ENCODE measurements around the gene GNB1L. TPM values are rescaled to one million over a fixed set of nuclear protein-coding genes. Genes with fewer than 3 reads are reported as not detected.

GNB1L gene
- polyA plus RNA-seq, 3 donors = 3.4 to 6.0 (median 4.8) TPM

GRCh38 chr22:19825904-19826618, 28.6 kb downstream of the GNB1L start:
- H3K4me2 ChIP-seq (replicated peaks; ENCODE audit: extremely low read depth, low read length, poor library complexity, severe bottlenecking) = no peak overlapping the region
- H3K36me3 Mint-ChIP-seq = peaks cover 2 to 4% of the 10 kb centered on the region in 2 donors
- no peaks in the 10 kb centered on the region for H4K20me1 ChIP-seq (ENCODE audit: insufficient read depth, low read length)
- no peak overlapping the region for H3K4me3 ChIP-seq (replicated peaks in 1 of 3; ENCODE audit: low read depth in 2 of 3, low read length in 3 of 3)
- H3K27ac Mint-ChIP-seq = no peak overlapping the region
- no peak for DNase-seq
- H3K4me1 Mint-ChIP-seq = peaks cover 10% of the 10 kb centered on the region
- H3K9ac ChIP-seq (ENCODE audit: insufficient read depth, low read length, poor library complexity, severe bottlenecking) = no peak overlapping the region
- no peaks in the 10 kb centered on the region for H3K36me3 ChIP-seq (replicated peaks in 1 of 2; ENCODE audit: control insufficient read depth in 1 of 2, insufficient read depth in 2 of 2, low read length in 2 of 2)
- no peaks in the 10 kb centered on the region for H3K9me3 ChIP-seq (replicated peaks in 1 of 2; ENCODE audit: control insufficient read depth in 1 of 2, insufficient read depth in 1 of 2, low read length in 2 of 2)
- TF ChIP-seq, protein P1, sequence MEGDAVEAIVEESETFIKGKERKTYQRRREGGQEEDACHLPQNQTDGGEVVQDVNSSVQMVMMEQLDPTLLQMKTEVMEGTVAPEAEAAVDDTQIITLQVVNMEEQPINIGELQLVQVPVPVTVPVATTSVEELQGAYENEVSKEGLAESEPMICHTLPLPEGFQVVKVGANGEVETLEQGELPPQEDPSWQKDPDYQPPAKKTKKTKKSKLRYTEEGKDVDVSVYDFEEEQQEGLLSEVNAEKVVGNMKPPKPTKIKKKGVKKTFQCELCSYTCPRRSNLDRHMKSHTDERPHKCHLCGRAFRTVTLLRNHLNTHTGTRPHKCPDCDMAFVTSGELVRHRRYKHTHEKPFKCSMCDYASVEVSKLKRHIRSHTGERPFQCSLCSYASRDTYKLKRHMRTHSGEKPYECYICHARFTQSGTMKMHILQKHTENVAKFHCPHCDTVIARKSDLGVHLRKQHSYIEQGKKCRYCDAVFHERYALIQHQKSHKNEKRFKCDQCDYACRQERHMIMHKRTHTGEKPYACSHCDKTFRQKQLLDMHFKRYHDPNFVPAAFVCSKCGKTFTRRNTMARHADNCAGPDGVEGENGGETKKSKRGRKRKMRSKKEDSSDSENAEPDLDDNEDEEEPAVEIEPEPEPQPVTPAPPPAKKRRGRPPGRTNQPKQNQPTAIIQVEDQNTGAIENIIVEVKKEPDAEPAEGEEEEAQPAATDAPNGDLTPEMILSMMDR (IDR thresholded peaks at IDR 0.05) = no peak
- intact Hi-C loops (cut with micrococcal nuclease) = no loop called here
- 97% methylated on average over 5 of the region's 7 CpGs for WGBS (ENCODE audit: insufficient coverage)
- H3K9me3 Mint-ChIP-seq = peaks cover 0 to 7% (median 4%) of the 10 kb centered on the region in 7 donors
- peaks cover 5 to 7% of the 10 kb centered on the region in 2 donors for H3K4me1 ChIP-seq (ENCODE audit: control insufficient read depth in 1 of 2, insufficient read depth in 2 of 2, low read length in 2 of 2)
- H3K4me3 Mint-ChIP-seq = no peak overlapping the region
- no peaks in the 10 kb centered on the region for H3K27me3 Mint-ChIP-seq (ENCODE audit: low read depth in 3 of 3)
- no peaks in the 10 kb centered on the region for H3K79me2 ChIP-seq (ENCODE audit: insufficient read depth, low read length)
- no peaks in the 10 kb centered on the region for H3K27me3 ChIP-seq (ENCODE audit: control insufficient read depth in 2 of 2, insufficient read depth in 2 of 2, low read length in 2 of 2)
- no peak overlapping the region for H2AFZ ChIP-seq (ENCODE audit: insufficient read depth, low read depth, low read length, poor library complexity, severe bottlenecking)
- H3K27ac ChIP-seq (ENCODE audit: low read depth in 1 of 2, low read length in 2 of 2) = no peak overlapping the region

GRCh38 chr22:19824926-19825339, 29.7 kb downstream of the GNB1L start:
- Mint-ChIP-seq H3K4me1 (peaks cover 10% of the 10 kb centered on the region), H3K4me3 (no peak overlapping the region), H3K36me3 (peaks cover 2 to 4% of the 10 kb centered on the region in 2 donors), H3K27me3 (ENCODE audit: low read depth in 3 of 3) (no peaks in the 10 kb centered on the region), H3K9me3 (peaks cover 0 to 7% (median 4%) of the 10 kb centered on the region in 7 donors), H3K27ac (no peak overlapping the region)
- DNase-seq = peak in 1 of 3 donors; percentile 0
- no peaks in the 10 kb centered on the region for H4K20me1 ChIP-seq (ENCODE audit: insufficient read depth, low read length)
- H3K79me2 ChIP-seq (ENCODE audit: insufficient read depth, low read length) = no peaks in the 10 kb centered on the region
- H3K27ac ChIP-seq (ENCODE audit: low read depth in 1 of 2, low read length in 2 of 2) = no peak overlapping the region
- no peaks in the 10 kb centered on the region for H3K9me3 ChIP-seq (replicated peaks in 1 of 2; ENCODE audit: control insufficient read depth in 1 of 2, insufficient read depth in 1 of 2, low read length in 2 of 2)
- TF ChIP-seq, protein P1 (IDR thresholded peaks at IDR 0.05) = no peak
- no peaks in the 10 kb centered on the region for H3K27me3 ChIP-seq (ENCODE audit: control insufficient read depth in 2 of 2, insufficient read depth in 2 of 2, low read length in 2 of 2)
- no peak overlapping the region for H2AFZ ChIP-seq (ENCODE audit: insufficient read depth, low read depth, low read length, poor library complexity, severe bottlenecking)
- no peak overlapping the region for H3K9ac ChIP-seq (ENCODE audit: insufficient read depth, low read length, poor library complexity, severe bottlenecking)
- WGBS (ENCODE audit: insufficient coverage) = 82% methylated on average over 5 of the region's 8 CpGs
- no peak overlapping the region for H3K4me3 ChIP-seq (replicated peaks in 1 of 3; ENCODE audit: low read depth in 2 of 3, low read length in 3 of 3)
- intact Hi-C loops (cut with micrococcal nuclease) = no loop called here
- H3K4me1 ChIP-seq (ENCODE audit: control insufficient read depth in 1 of 2, insufficient read depth in 2 of 2, low read length in 2 of 2) = peaks cover 5 to 7% of the 10 kb centered on the region in 2 donors
- H3K36me3 ChIP-seq (replicated peaks in 1 of 2; ENCODE audit: control insufficient read depth in 1 of 2, insufficient read depth in 2 of 2, low read length in 2 of 2) = no peaks in the 10 kb centered on the region
- no peak overlapping the region for H3K4me2 ChIP-seq (replicated peaks; ENCODE audit: extremely low read depth, low read length, poor library complexity, severe bottlenecking)
